Duodenal mucosa (tissue), 2 donors: ENCODE data around the gene NPAS1.
A peak's percentile ranks its signal among the peaks of the same experiment; 100 is the strongest.

ENCODE experiments used
- H3K27ac ChIP-seq: one replicate; pipeline ENCODE4 v1.7.0; 2013; ENCODE audit warnings: low read depth, low read length
- H3K27me3 ChIP-seq, 2 donors: one replicate each; pipeline ENCODE4 v1.7.0; 2013; ENCODE audit warnings: low read length in 2 of 2, control low read depth in 1 of 2; ENCODE audit not compliant: insufficient read depth in 2 of 2, control insufficient read depth in 1 of 2
- H3K36me3 ChIP-seq, 2 donors: one replicate each; pipeline ENCODE4 v1.7.0; 2013; ENCODE audit warnings: low read length in 2 of 2, control low read depth in 1 of 2; ENCODE audit not compliant: insufficient read depth in 2 of 2, control insufficient read depth in 1 of 2
- H3K4me1 ChIP-seq, 2 donors: one replicate each; pipeline ENCODE4 v1.7.0; 2013; ENCODE audit warnings: low read length in 2 of 2, control low read depth in 1 of 2; ENCODE audit not compliant: insufficient read depth in 2 of 2, control insufficient read depth in 1 of 2
- H3K4me3 ChIP-seq, 2 donors: one replicate each; pipeline ENCODE4 v1.7.0; 2013; ENCODE audit warnings: low read length in 2 of 2, low read depth in 1 of 2
- H3K9ac ChIP-seq, 2 donors: one replicate each; pipeline ENCODE4 v1.7.0; 2013; ENCODE audit warnings: low read length in 2 of 2, low read depth in 1 of 2
- H3K9me3 ChIP-seq, 2 donors: one replicate each; pipeline ENCODE4 v1.7.0; 2013; ENCODE audit warnings: low read length in 2 of 2, control low read depth in 1 of 2; ENCODE audit not compliant: control insufficient read depth in 1 of 2

Gene NPAS1

GRCh38 chr19:47094557-47095475 is 75.2 kb downstream of the NPAS1 start:
- Histone ChIP-seq H3K4me3 (peak overlapping the region; percentile 3 to 9), H3K9me3 (no peaks in the 10 kb centered on the region), H3K36me3 (peaks cover 12 to 35% of the 10 kb centered on the region in 2 donors), H3K4me1 (peaks cover 57 to 59% of the 10 kb centered on the region in 2 donors), H3K9ac (peak overlapping the region; percentile 77 to 85), H3K27ac (peak overlapping the region; percentile 90), H3K27me3 (no peaks in the 10 kb centered on the region)
